HG03354 (cell line): ENCODE data around the gene SYT15.
"Not testable (repeated sequence)": the region's sequence is repeated elsewhere in the genome, so short reads cannot be mapped to it uniquely, and the experiment has no call there.

Source experiments
- ATAC-seq: cut with Tn5 transposase; IDR thresholded peaks from one replicate; pipeline ENCODE4 v1.9.1; 2021; ENCODE audit warnings: mild to moderate bottlenecking; ENCODE audit not compliant: unreplicated experiment, poor library complexity, severe bottlenecking

SYT15 gene

DNA sequence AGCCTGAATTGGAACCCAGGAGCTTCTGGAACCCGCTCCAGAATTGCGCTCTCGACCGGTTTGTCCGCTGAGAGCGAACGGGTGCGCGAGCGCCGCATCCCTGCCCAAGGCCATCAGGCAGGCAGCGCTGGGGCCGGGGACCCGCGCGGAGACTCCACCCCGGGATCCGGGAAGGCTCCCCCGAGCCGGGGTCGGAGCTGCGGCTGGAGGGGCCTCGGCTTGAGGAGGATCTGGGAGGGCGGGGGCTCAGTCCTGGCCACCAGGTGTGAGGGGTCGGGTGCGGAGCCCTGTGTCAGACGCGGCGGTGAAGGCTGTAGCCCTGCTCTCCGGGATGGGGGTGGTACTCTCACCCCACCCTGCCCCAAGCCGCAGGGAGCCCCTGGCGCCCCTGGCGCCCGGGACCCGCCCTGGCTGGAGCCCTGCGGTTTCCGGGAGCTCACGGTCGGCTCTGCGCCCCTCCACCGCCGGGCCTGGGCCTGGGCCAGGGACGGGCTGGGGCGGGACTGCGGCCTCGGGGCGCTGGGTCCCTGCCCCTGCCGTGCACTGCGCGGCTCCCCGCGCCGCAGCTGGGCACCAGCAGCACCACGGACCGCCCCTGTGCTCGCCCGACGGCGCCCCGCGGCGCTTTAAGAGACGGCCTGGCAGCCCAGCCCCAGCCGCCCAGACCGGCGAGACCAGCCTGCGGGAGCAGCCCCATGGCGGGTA lies at the start of gene SYT15:
TSS of gene SYT15 (plus strand) at position 655 of the 705 bp plus-strand sequence. CDS start at position 696, 41 bp downstream.
- not testable (repeated sequence) for ATAC-seq

DNA sequence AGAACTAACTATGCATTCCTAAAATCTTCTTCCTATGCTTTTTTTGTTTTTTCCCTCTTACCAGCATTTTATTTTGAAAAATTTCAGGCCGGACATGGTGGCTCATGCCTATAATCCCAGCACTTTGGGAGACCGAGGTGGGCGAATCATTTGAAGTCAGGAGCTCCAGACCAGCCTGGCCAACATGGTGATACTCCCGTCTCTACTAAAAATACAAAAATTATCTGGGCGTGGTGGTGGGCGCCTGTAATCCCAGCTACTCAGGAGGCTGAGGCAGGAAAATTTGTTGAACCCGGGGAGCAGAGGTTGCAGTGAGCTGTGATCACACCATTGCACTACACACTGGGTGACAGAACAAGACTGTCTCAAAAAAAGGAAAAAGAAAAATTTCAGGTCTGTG lies 49.2 kb upstream of the SYT15 start:
- ATAC-seq = not testable (repeated sequence)

DNA sequence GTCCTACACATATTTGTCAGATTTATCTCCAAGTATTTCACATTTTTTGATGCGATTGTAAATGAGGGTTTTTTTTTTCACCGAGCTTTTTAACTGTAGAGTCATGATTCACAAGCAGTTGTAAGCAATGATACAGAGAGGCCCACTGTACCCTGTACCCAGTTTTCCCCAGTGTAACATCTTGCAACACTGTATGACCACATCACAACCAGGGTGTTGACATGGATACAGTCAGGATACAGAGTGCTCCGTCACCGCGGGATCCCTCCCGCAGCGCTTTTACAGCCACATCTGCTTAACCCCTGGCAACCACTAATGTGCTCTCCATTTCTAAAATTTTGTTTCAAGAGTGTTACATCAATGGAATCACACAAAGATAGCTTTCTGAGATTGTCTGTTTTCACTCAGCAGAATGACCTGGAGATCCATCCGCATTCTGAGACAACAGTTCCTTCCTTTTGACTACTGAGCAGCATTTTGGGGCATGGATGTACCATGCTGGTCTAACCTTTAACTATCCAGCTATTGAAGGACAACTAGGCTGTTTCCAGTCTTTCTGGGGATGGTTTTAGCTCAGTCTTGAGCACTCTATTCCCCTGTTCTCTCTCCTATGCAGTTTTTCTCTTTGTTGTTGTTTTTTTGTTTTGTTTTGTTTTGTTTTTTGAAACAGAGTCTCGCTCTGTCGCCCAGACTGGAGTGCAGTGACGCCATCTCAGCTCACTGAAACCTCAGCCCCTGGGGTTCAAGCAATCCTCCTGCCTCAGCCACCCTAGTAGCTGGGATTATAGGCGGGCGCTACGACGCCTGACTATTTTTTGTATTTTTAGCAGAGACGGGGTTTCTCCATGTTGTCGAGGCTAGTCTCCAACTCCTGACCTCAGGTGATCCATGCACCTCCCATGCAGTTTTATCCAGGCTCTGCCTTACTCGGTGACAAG lies 48.4 kb upstream of the SYT15 start:
- no peak for ATAC-seq

DNA sequence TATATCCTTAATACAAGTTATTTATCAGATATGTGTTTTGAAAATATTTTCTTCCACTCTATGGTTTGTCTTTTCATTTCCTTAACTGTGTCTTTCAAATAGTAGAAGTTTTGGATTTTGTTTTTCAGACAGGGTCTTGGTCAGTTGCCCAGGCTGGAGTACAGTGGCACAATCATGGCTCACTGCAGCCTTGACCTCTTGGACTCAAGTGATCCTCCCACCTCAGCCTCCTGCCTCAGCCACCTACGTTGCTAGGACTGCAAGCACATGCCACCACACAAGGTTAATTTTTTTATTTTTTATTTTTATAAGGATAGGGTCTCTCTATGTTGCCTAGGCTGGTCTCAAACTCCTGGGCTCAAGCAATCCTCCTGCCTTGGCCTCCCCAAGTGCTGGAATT lies 46.7 kb upstream of the SYT15 start:
- ATAC-seq = not testable (repeated sequence)

DNA sequence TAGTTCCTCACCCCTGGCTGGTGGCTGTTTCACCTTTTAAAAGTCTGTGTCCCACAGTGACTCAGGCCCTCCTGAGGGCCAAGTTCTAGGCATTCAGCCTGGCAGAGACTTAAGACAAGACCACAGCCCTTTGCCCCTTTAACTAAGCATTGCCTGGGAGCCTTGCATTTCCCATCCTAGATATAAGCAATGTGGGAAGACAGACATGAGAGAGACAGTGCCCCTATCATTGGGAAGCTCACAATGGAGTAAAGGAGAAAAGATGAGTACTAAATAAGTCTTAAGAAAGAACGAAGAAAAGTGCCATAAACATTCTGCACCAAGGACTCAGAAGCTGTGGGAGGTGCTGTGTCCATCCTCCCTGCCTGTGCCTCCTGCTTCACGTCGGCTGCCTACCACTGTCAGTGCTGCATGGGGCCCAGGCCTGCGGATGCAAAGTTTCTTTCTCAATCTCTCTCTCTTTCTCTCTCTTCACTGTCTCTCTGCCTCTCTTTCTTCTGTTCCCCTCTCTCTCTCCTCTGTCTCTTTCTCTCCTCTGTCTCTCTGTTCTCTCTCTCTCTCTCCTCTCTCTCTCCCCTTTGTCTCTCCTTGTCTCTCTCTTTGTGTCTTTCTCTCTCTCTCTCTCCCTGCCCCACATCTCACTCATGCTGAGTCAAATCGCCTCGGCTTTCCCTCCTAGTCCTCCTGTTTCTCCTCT lies 44.0 kb upstream of the SYT15 start:
- no peak for ATAC-seq

DNA sequence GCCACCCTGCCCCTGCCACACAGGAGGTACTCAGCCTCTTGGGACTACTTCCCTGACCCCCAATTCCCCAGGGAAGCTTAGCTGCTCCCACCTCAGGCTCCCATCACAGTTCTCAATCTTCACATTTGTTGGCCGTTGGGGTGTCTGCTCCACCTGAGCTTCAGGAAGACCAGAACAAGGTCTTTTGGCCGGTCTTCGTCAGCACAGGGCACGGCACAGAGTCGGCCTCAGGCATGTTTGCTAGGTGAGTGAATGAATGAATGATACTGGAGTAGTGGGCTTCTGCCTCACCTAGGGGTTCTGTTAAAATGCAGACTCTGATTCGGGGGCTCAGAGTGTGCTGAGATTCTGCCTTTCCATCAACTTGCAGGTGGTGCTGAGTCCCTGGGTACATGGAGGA lies 42.8 kb upstream of the SYT15 start:
- ATAC-seq = no peak

DNA sequence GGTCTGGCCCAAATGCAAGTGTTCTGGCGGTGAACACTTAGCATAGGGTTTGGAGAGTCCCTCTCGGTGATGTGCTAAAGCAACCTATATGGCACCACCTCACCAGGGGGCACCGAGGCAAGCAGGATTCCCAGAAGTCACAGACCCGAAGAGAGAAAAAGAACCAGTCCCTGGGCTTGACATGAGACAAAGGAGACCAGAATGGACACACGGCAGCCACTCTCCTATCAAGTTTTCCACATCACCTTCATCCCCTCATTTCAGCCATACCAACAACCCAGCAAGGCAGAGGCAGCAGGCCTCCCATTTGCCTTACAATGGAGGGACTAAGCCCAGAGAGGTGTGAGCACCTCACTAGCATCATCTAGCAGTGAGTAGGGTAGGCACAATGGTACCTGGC lies 42.1 kb upstream of the SYT15 start:
- no peak for ATAC-seq

DNA sequence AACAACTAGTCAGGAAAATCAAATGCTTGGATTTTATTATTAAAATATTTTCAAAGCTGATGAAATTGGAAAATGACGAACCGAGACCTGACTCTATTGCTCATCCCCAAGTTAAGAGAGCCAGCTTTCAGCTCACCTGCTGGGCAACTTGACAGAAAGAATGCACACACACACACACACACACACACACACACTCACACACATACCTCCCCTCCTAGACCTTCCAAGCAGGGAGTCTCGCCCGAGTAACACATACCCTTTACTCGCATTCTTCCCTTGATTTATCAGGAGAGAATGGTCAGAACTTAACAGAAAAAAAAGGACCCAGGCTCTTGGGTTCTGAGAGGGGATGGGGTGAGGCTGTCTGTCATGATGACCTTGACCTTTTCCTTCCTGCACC lies 41.6 kb upstream of the SYT15 start:
- ATAC-seq = no peak

DNA sequence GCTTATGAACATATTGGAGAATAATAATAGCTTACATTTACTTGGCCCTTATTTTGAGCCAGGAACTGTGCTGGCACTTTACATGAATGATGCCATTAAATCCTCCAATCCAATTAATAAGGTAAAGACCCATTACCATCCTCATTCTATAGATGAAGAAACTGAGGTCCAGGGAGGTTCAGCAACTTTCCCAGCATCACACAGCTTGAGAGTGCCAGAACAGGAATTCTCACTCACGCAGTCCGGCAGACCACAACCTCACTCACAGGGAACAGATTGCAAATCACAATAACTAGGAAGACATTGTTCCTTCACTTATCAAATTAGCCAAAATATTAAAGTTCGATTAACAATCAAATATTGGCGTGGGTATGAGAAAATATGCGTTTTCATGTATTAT lies 40.8 kb upstream of the SYT15 start:
- no peak for ATAC-seq

DNA sequence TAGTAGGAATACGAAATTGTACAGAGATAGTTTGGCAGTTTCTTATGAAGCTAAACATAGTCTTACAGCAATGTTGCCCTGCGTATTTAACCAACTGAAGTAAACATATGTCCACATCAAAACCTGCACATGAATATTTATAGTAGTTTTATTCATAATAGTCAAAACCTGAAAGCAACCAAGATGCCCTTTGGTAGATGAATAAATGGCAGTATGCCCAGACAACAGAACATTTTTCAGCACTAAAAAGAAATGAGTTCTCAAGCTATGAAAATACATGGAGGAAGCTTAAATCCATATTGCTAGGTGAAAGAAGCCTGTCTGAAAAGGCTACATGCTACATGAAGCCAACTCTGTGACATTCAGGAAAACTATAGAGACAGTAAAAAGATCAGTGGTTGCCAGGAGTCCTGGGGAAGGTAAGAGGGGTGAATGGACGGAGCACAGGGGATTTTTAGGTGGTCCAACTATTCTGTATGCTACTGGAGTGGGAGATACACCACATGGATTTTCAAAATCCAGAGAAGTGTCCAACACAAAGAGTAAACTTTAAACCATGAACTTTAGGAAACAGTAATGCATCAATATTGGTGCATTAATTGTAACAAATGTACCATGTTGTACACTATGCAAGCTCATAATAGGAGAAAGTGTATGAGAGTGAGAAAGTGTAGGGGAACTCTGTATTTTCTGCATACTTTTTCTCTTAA lies 40.1 kb upstream of the SYT15 start:
- ATAC-seq = no peak

DNA sequence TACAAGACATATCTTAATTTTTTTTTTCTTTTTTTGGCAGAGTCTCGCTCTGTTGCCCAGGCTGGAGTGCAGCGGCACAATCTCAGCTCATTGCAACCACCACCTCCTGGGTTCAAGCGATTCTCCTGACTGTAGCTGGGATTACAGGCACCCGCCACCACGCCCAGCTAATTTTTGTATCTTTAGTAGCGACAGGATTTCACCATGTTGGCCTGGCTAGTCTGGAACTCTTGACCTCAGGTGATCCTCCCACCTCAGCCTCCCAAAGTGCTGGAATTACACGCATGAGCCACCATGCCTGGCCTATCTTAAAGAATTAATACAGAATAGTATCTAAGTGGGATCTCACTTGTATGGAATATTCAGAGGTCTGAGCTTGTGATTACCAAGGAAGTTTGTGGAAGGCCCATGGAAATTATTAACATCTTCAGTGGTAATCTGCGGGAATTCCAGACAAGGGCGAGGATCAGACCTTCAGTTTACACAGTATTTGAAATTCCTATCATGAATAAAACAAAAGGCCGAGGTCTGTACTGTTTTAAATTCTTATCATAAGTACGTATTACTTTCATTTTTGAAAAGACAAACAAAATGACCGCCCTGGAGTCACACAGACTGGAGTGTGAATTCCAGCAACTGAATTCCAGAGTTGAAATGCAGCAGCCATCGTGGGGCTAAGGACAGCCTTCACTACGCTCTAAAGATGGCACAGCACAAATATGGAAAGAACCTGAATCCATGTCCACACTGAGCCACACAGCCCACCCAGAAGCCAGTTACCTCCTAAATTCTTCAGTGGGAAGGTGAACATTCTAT lies 39.1 kb upstream of the SYT15 start:
- ATAC-seq = no peak

DNA sequence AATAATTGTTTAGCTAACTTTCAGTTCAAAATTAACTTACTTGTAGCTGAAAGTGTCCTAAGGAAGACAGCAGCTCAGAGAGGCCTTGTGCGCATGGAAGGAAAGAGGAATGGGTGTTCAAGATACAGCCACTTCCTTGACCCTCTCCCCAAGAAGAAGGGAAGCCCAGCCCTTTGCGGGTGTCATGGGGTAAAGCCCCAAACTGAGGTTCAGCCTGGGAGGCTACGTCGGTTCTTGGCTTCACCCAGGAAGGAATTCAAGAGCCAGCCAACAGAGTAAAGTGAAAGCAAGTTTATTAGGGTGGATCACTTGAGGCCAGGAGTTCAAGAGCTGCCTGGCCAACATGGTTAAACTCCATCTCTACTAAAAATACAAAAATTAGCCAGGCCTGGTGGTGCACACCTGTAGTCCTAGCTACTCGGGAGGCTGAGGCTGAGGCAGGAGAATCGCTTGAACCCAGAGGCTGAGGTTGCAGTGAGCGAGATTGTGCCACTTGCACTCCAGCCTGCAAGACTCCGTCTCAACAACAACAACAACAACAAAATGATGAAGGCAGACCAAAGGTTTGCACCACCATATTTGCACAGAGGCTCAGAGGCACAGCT lies 38.4 kb upstream of the SYT15 start:
- no peak for ATAC-seq

DNA sequence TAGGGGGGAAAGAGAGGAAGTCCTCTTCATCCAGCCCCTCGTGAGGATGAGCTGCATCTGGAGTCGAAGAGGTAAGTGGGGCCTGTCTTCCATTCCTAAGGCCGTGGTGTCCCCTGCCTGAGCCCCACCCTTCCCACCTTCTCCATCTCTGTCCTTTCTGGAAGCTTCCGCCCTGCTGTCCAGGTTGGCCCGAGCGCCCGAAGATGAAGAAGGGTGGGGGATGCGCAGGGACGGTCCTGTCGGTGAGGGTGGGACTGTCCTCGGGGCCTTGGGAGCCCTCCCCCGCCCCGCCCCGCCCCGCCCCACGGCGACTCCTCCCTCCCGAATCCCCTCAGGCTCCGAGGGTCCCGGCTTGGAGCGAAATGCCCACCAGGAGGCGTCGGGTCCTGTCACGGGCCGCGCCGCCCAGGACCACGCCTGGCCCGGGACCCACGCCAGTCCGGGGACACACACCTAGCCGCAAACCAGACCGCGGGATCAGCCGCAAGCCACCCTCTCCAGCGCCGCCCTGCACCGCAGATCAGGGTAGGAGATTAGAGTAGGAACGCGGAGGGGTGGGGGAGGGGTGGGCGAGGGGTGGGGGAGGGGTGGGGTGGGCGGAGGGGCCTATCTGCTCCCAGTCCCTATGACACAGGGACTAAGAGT lies 37.8 kb upstream of the SYT15 start:
- no peak for ATAC-seq

DNA sequence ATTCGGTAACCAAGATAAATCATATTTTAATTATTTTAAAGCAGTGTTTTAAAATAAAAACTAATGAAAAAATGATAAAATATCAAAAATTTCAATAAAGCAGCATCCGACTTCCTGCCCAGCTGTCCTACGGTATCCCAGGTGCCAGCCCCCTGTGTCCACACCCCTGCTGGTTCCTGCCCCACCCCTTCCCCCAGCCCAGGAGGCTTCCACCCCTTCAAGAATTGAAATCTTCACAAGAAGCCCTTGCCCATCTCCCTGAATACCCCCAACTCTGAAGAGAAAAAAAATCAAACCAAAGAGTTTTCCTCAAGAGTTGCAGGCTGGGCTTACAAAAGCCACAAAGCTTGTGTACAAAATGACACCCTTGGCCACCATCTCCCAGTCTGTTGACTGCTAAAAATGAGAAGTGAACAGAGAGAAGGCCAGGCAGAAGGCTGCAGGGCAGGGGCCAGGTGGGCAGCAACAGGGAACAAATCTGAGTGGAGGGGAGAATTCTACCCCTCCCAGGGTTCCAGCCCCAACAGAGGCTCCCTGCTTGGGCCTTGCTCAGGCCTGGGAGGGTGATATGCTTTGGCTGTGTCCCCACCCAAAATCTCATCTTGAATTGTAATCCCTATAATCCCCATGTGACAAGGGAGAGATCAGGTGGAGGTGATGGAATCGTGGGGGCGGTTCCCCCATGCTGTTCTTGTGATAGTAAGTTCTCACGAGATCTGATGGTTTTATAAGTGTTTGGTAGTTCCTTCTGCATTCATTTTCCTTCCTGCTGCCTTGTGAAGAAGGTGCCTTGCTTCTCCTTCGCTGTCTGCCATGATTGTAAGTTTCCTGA lies 37.0 kb upstream of the SYT15 start:
- ATAC-seq = no peak

DNA sequence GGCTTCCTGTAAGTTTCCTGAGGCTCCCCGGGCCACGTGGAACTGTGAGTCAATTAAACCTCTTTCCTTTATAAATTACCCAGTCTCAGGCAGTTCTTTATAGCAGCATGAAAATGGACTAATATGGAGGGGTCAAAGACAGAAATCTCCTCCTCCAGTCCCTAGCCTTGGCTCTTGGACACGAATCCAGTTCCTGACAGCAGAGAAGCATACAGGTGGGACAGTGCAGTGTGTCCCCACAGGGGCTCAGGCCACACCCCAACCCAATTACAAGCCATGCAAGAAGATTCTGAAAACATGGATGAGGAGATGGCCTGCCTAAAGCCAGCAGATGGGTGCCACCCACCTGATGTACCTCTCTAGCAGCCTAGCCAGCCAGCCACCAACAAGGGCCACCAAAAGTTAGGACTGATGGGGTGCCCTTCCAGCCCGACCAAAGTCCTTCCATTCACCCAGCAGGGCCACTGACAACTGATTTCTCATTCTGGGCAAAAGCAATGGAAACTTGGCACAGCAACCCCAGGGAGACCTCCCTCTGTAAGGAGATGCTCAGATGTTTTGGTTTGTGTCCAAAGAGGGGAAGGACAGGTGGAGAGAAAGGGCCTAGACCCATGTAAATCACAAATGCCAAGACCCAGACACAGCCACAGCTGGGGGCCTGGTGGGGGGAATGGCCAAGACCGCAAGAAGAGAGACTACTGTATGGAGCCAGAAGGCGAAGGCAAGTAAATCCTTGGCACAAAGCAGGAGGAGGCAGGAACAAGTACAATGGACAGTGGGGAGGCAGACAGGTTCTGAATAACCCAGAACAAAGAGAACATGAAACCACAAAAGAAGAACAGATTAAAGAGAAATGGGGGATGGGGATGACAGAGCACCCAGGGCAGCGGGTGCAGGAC lies 36.1 kb upstream of the SYT15 start:
- ATAC-seq = no peak
